HG03103 (cell line): ENCODE results near the gene PSMC5.
"Not testable (repeated sequence)": the region's sequence is repeated elsewhere in the genome, so short reads cannot be mapped to it uniquely, and the experiment has no call there.

Source experiments
- ATAC-seq: cut with Tn5 transposase; IDR thresholded peaks from one replicate; pipeline ENCODE4 v1.9.1; 2021; ENCODE audit warnings: low read depth; ENCODE audit not compliant: unreplicated experiment

PSMC5 gene

GRCh38 chr17:63827002-63827800 lies at the start of gene PSMC5, which contains the start of gene FTSJ3:
PSMC5 (plus strand) TSS chr17:63827431; CDS start chr17:63827491, 60 bp downstream.
FTSJ3 (minus strand) TSS chr17:63827663; CDS start chr17:63826902, 761 bp downstream.
- peak; percentile 79 for ATAC-seq

GRCh38 chr17:63780507-63780906 lies 46.7 kb upstream of the PSMC5 start:
- no peak for ATAC-seq

GRCh38 chr17:63780928-63781327 lies 46.3 kb upstream of the PSMC5 start:
- no peak for ATAC-seq

GRCh38 chr17:63783522-63783921 lies 43.7 kb upstream of the PSMC5 start:
- no peak for ATAC-seq

- no peak for ATAC-seq
These were observed 41.7 kb upstream of the PSMC5 start for GRCh38 chr17:63785556-63785955.

- ATAC-seq = no peak
These were observed 41.1 kb upstream of the PSMC5 start for GRCh38 chr17:63786117-63786516.

GRCh38 chr17:63786971-63787711 lies 40.1 kb upstream of the PSMC5 start:
- no peak for ATAC-seq

GRCh38 chr17:63790057-63790456 lies 37.2 kb upstream of the PSMC5 start:
- no peak for ATAC-seq

GRCh38 chr17:63792055-63792729 lies 35.0 kb upstream of the PSMC5 start:
- ATAC-seq = no peak

GRCh38 chr17:63796375-63796774 lies 30.9 kb upstream of the PSMC5 start:
- not testable (repeated sequence) for ATAC-seq

GRCh38 chr17:63798572-63799106 lies 28.6 kb upstream of the PSMC5 start:
- no peak for ATAC-seq

- ATAC-seq = no peak
These were observed 26.4 kb upstream of the PSMC5 start for GRCh38 chr17:63800783-63801182.

- ATAC-seq = no peak
These were observed 22.9 kb upstream of the PSMC5 start for GRCh38 chr17:63804328-63804727.

- ATAC-seq = no peak
These were observed 21.6 kb upstream of the PSMC5 start for GRCh38 chr17:63805591-63805990.

- no peak for ATAC-seq
These were observed 17.3 kb upstream of the PSMC5 start for GRCh38 chr17:63809970-63810369.

GRCh38 chr17:63816123-63816522 lies 11.1 kb upstream of the PSMC5 start:
- no peak for ATAC-seq

GRCh38 chr17:63816669-63817068 lies 10.6 kb upstream of the PSMC5 start:
- ATAC-seq = no peak

- no peak for ATAC-seq
These were observed 9.4 kb upstream of the PSMC5 start for GRCh38 chr17:63817736-63818385.

GRCh38 chr17:63819131-63819530 lies 8.1 kb upstream of the PSMC5 start:
- ATAC-seq = no peak
